NCI-H2196 (cell line): ENCODE results near the gene PPP1CA.
A peak's percentile ranks its signal among the peaks of the same experiment; 100 is the strongest.

Source experiments
- DNase-seq: peaks from one replicate; lab custom pipeline; 2025; ENCODE audit not compliant: unreplicated experiment; lab: John Stamatoyannopoulos, UW

Gene PPP1CA

GRCh38 chr11:67387069-67387468 is 14.6 kb downstream of the PPP1CA start:
- no peak for DNase-seq

GRCh38 chr11:67384851-67385366 is 16.7 kb downstream of the PPP1CA start:
- DNase-seq, result peak; percentile 20

- DNase-seq, result peak; percentile 74
Observed at GRCh38 chr11:67382276-67383136, 19.2 kb downstream of the PPP1CA start.

GRCh38 chr11:67381244-67381972 is 20.2 kb downstream of the PPP1CA start:
- DNase-seq, result no peak

- DNase-seq, result no peak
Observed at GRCh38 chr11:67379061-67380058, 22.3 kb downstream of the PPP1CA start.

- no peak for DNase-seq
Observed at GRCh38 chr11:67378544-67378943, 23.1 kb downstream of the PPP1CA start.

GRCh38 chr11:67376873-67377808 is 24.5 kb downstream of the PPP1CA start:
- peak; percentile 38 for DNase-seq

- DNase-seq, result no peak
Observed at GRCh38 chr11:67376063-67376820, 25.4 kb downstream of the PPP1CA start.

- DNase-seq, result no peak
Observed at GRCh38 chr11:67375320-67376055, 26.2 kb downstream of the PPP1CA start.

GRCh38 chr11:67374571-67375281 is 26.9 kb downstream of the PPP1CA start:
- no peak for DNase-seq

GRCh38 chr11:67373648-67374570 is 27.7 kb downstream of the PPP1CA start:
- no peak for DNase-seq

GRCh38 chr11:67372993-67373647 is 28.5 kb downstream of the PPP1CA start, which contains the start of gene CLCF1:
Gene CLCF1 (minus strand): TSS chr11:67373598. CDS start chr11:67373539, 59 bp downstream.
- DNase-seq, result no peak

- no peak for DNase-seq
Observed at GRCh38 chr11:67372321-67372992, 29.2 kb downstream of the PPP1CA start.

- DNase-seq, result no peak
Observed at GRCh38 chr11:67371911-67372320, 29.7 kb downstream of the PPP1CA start.

GRCh38 chr11:67371189-67371910 is 30.3 kb downstream of the PPP1CA start:
- DNase-seq, result no peak
